Endothelial cell of umbilical vein (primary cell): ENCODE results near the gene RBM17. TPM values are rescaled to one million over a fixed set of nuclear protein-coding genes. Genes with fewer than 3 reads are reported as not detected.

Experiments used
- BruUV-seq: library from RNA; stranded (reverse); fragments of 400-500 nt; replicated peaks from 2 replicates; lab custom pipeline; 2021; lab: Mats Ljungman, UMichigan
- CTCF ChIA-PET: fragments of 300-600, 350-600 bp; sonication (Branson Sonifier 250); formaldehyde crosslinking; loops from one replicate; lab custom pipeline; 2021; ENCODE audit warnings: antibody characterized with exemption, inconsistent platforms; lab: Charles Lee
- POLR2A ChIA-PET: fragments of 300-600, 350-600 bp; sonication (Branson Sonifier 250); formaldehyde crosslinking; loops from one replicate; lab custom pipeline; 2021; ENCODE audit warnings: antibody characterized with exemption, inconsistent platforms; lab: Charles Lee
- DNase-seq: peaks from one replicate; pipeline ENCODE4 v3.0.0-alpha.2; 2011; ENCODE audit warnings: low read depth, low spot score
- FAIRE-seq: peaks from 2 replicates; lab custom pipeline; 2011; peaks lifted over from hg19 to GRCh38; lab: Jason Lieb, UNC
- H2AFZ ChIP-seq: 2 replicates; pipeline ENCODE4 v1.6.0; 2012; ENCODE audit warnings: low read depth, low read length, control low read depth, inconsistent platforms
- H3K27ac ChIP-seq: 2 replicates; pipeline ENCODE4 v1.5.1; 2011; ENCODE audit warnings: low read depth, mild to moderate bottlenecking, control low read depth, low read length, moderate library complexity; ENCODE audit not compliant: insufficient read depth
- H3K27me3 ChIP-seq, 2 experiments: 2 replicates each; pipeline versions ENCODE4 v1.6.0 to v1.6.1; 2011; ENCODE audit warnings: low read length in 2 of 2, mixed read lengths in 1 of 2; ENCODE audit not compliant: control insufficient read depth in 2 of 2, insufficient read depth in 2 of 2
- H3K36me3 ChIP-seq, 2 experiments: 2 replicates in 1 of 2; 3 replicates in 1 of 2; pipeline ENCODE4 v1.5.1; 2011; ENCODE audit warnings: low read length in 2 of 2, mild to moderate bottlenecking in 1 of 2, moderate library complexity in 1 of 2; ENCODE audit not compliant: control insufficient read depth in 2 of 2, insufficient read depth in 2 of 2; ENCODE audit errors: extremely low read depth in 1 of 2
- H3K4me1 ChIP-seq: 3 replicates; pipeline ENCODE4 v1.5.1; 2011; ENCODE audit warnings: mild to moderate bottlenecking, low read length; ENCODE audit not compliant: control insufficient read depth, insufficient read depth; ENCODE audit errors: extremely low read depth
- H3K4me2 ChIP-seq: 2 replicates; pipeline ENCODE4 v1.6.1; 2011; ENCODE audit warnings: low read length, control low read depth, mixed read lengths; ENCODE audit not compliant: insufficient read depth
- H3K4me3 ChIP-seq, 3 experiments: fragments of 200-600 bp in 1 of 3; sonication (generic), shearing (Covaris generic) in 1 of 3; replicated peaks in 1 of 3; 2 replicates each; pipeline ENCODE4 v1.5.1; 2011 to 2016; ENCODE audit warnings: control low read depth in 3 of 3, low read length in 3 of 3, mild to moderate bottlenecking in 2 of 3, inconsistent platforms in 1 of 3, low read depth in 1 of 3, moderate library complexity in 1 of 3; ENCODE audit not compliant: insufficient read depth in 1 of 3
- H3K79me2 ChIP-seq: 2 replicates; pipeline ENCODE4 v1.6.0; 2012; ENCODE audit warnings: low read length, inconsistent platforms; ENCODE audit not compliant: control insufficient read depth, insufficient read depth
- H3K9ac ChIP-seq: replicated peaks from 2 replicates; pipeline ENCODE3; 2011; ENCODE audit warnings: low read length, control low read depth; ENCODE audit not compliant: insufficient read depth; ENCODE audit errors: extremely low read depth
- H3K9me1 ChIP-seq: replicated peaks from 3 replicates; pipeline ENCODE4 v1.6.0; 2011; ENCODE audit warnings: mild to moderate bottlenecking, low read length; ENCODE audit not compliant: control insufficient read depth, insufficient read depth; ENCODE audit errors: extremely low read depth
- H3K9me3 ChIP-seq: replicated peaks from 2 replicates; pipeline ENCODE4 v1.5.1; 2012; ENCODE audit warnings: low read length, inconsistent platforms; ENCODE audit not compliant: control insufficient read depth, insufficient read depth
- H4K20me1 ChIP-seq: replicated peaks from 2 replicates; pipeline ENCODE3; 2011; ENCODE audit warnings: mild to moderate bottlenecking, low read length; ENCODE audit not compliant: control insufficient read depth, insufficient read depth; ENCODE audit errors: extremely low read depth
- CTCF ChIP-seq, 2 donors: IDR thresholded peaks; 1 replicate in 1 of 2; 2 replicates in 1 of 2; pipeline ENCODE4 v1.5.1; 2011; ENCODE audit warnings: low read length in 2 of 2, mild to moderate bottlenecking in 2 of 2, moderate library complexity in 2 of 2, control low read depth in 1 of 2, inconsistent platforms in 1 of 2, low read depth in 1 of 2; ENCODE audit not compliant: insufficient read depth in 1 of 2; ENCODE audit errors: extremely low read depth in 1 of 2
- EZH2 ChIP-seq: IDR thresholded peaks from 2 replicates; pipeline ENCODE4 v1.6.1; 2012; ENCODE audit warnings: borderline replicate concordance, low read depth, mild to moderate bottlenecking, moderate library complexity, low read length, inconsistent platforms; ENCODE audit not compliant: severe bottlenecking
- FOS ChIP-seq: IDR thresholded peaks from 2 replicates; pipeline ENCODE4 v1.6.1; 2011; ENCODE audit warnings: mild to moderate bottlenecking, low read length, moderate library complexity, borderline replicate concordance; ENCODE audit not compliant: insufficient read depth
- GATA2 ChIP-seq: IDR thresholded peaks from 2 replicates; pipeline ENCODE4 v1.7.0; 2011; ENCODE audit warnings: low read depth, mild to moderate bottlenecking, moderate library complexity, mixed read lengths, low read length; ENCODE audit not compliant: insufficient read length, insufficient read depth
- JUN ChIP-seq: IDR thresholded peaks from 2 replicates; pipeline ENCODE4 v1.6.1; 2011; ENCODE audit warnings: borderline replicate concordance, low read depth; ENCODE audit not compliant: insufficient read length, insufficient read depth
- MAX ChIP-seq: IDR thresholded peaks from 2 replicates; pipeline ENCODE4 v1.6.1; 2011; ENCODE audit not compliant: insufficient read depth, insufficient read length
- MYC ChIP-seq: IDR thresholded peaks from one replicate; pipeline ENCODE4 v1.6.1; 2011; ENCODE audit warnings: mild to moderate bottlenecking, low read depth, low read length
- POLR2A ChIP-seq: IDR thresholded peaks from 2 replicates; pipeline ENCODE4 v1.6.1; 2012; ENCODE audit warnings: low read depth, mild to moderate bottlenecking, control low read depth, low read length
- POLR2AphosphoS5 ChIP-seq: IDR thresholded peaks from 2 replicates; pipeline ENCODE4 v1.6.1; 2012; ENCODE audit warnings: low read depth, mild to moderate bottlenecking, control low read depth, low read length, moderate library complexity; ENCODE audit not compliant: insufficient read depth
- dilution Hi-C: fragments of 300-500 bp; cut with MboI; formaldehyde crosslinking; loops from one replicate; pipeline ENCODE4 v1.15.0; 2019; ENCODE audit warnings: low sequenced_read_pairs; ENCODE audit not compliant: extremely low pct_ligation_motif_present
- intact Hi-C: fragments of 100-400 bp; cut with micrococcal nuclease; formaldehyde crosslinking; loops from one replicate; pipeline ENCODE4 v1.10.0; 2022
- polyA plus RNA-seq, 4 experiments: library from polyadenylated mRNA; depleted of rRNA in 3 of 4; stranded (reverse) in 3 of 4; unstranded in 1 of 4; fragments of >200 nt; gene quantifications; 2 replicates each; pipeline versions ENCODE4 v1.2.1 to v1.2.3, GENCODE V29; 2011 to 2012; ENCODE audit warnings: missing spikeins in 1 of 4
- total RNA-seq: library from RNA; stranded (reverse); gene quantifications from 2 replicates; pipeline ENCODE4 v1.2.3, GENCODE V29; 2021

RBM17 gene
- total and polyA plus RNA-seq, 2 donors (not counting 3 experiments of a cell fraction or from before 2014, with no cell fraction given), result 23.1 to 148 TPM

- H3K4me3 ChIP-seq, result no peak overlapping the region
- no peaks in the 10 kb centered on the region for H3K9me3 ChIP-seq
- H2AFZ ChIP-seq, result no peak overlapping the region
- dilution Hi-C loops, result no loop called here
- no peaks in the 10 kb centered on the region for H3K4me1 ChIP-seq
- intact Hi-C loops, result no loop called here
- TF ChIP-seq POLR2A (no peak), POLR2AphosphoS5 (no peak), GATA2 (no peak), EZH2 (no peak), CTCF (IDR thresholded peaks at IDR 0.05; ENCODE audit: extremely low read depth in 1 of 2, insufficient read depth in 1 of 2, low read depth in 1 of 2, low read length in 2 of 2) (no peak), FOS (no peak), MAX (no peak), JUN (no peak), MYC (no peak)
- H3K9ac ChIP-seq, result no peak overlapping the region
- no peak for FAIRE-seq
- no peaks in the 10 kb centered on the region for H3K9me1 ChIP-seq
- no TSS peak for BruUV-seq
- ChIA-PET POLR2A (interaction anchor here (0.6 kb wide), 1 partner anchor 85 kb away, joined by 3 read pairs; no protein-coding TSS in a partner anchor), CTCF (no interaction called here)
- no peak overlapping the region for H3K27ac ChIP-seq
- no peaks in the 10 kb centered on the region for H4K20me1 ChIP-seq
- no peak overlapping the region for H3K4me2 ChIP-seq
- peaks cover 0 to 4% of the 10 kb centered on the region in 2 experiments for H3K27me3 ChIP-seq
- no peaks in the 10 kb centered on the region for H3K36me3 ChIP-seq
- H3K79me2 ChIP-seq, result no peaks in the 10 kb centered on the region
- DNase-seq, result no peak
Observed at GRCh38 chr10:6067457-6067856, 21.4 kb upstream of the RBM17 start.
